NB4 (cell line): ENCODE measurements around the gene TSPAN31.

Experiments used
- DNase-seq: peaks from one replicate; pipeline ENCODE4 v3.0.0; 2010; ENCODE audit warnings: low read depth
- H3K4me3 ChIP-seq: one replicate; pipeline ENCODE4 v1.5.1; 2011; ENCODE audit warnings: mild to moderate bottlenecking, low read depth, low read length, moderate library complexity
- CTCF ChIP-seq: IDR thresholded peaks from one replicate; pipeline ENCODE4 v1.5.1; 2012; ENCODE audit warnings: low read depth, low read length
- MAX ChIP-seq: IDR thresholded peaks from 2 replicates; pipeline ENCODE4 v1.6.1; 2011; ENCODE audit warnings: low read depth, low read length
- MYC ChIP-seq: IDR thresholded peaks from 2 replicates; pipeline ENCODE4 v1.6.1; 2011; ENCODE audit warnings: low read depth, low read length
- POLR2A ChIP-seq: IDR thresholded peaks from 2 replicates; pipeline ENCODE4 v1.6.1; 2011; ENCODE audit warnings: mild to moderate bottlenecking; ENCODE audit not compliant: insufficient read length; ENCODE audit errors: extremely low read depth

Gene TSPAN31

GRCh38 chr12:57795354-57795753 lies 50.5 kb downstream of the TSPAN31 start:
- no peak for TF ChIP-seq CTCF
- no peak for TF ChIP-seq POLR2A
- TF ChIP-seq MAX = no peak
- TF ChIP-seq MYC = no peak

GRCh38 chr12:57796996-57797395 lies 52.2 kb downstream of the TSPAN31 start:
- no peak overlapping the region for H3K4me3 ChIP-seq
- no peak for TF ChIP-seq MAX
- no peak for TF ChIP-seq MYC
- no peak for TF ChIP-seq POLR2A
- TF ChIP-seq CTCF = no peak
- DNase-seq = no peak

More at GRCh38 chr12:57795354-57795753, 50.5 kb downstream of the TSPAN31 start:
- DNase-seq = no peak
- H3K4me3 ChIP-seq = no peak overlapping the region

GRCh38 chr12:57797933-57798332 lies 53.1 kb downstream of the TSPAN31 start:
- TF ChIP-seq POLR2A (no peak), MYC (no peak), CTCF (no peak), MAX (no peak)

More at GRCh38 chr12:57797933-57798332, 53.1 kb downstream of the TSPAN31 start:
- no peak overlapping the region for H3K4me3 ChIP-seq
- no peak for DNase-seq
